H54 (cell line): Measurements from ENCODE around the gene CSTF1.

Experiments used
- DNase-seq: peaks from one replicate; pipeline ENCODE4 v3.0.0; 2011; ENCODE audit warnings: low spot score, mixed read lengths; ENCODE audit not compliant: insufficient read length
- FAIRE-seq: peaks from 3 replicates; lab custom pipeline; 2011; peaks lifted over from hg19 to GRCh38; lab: Jason Lieb, UNC
- POLR2A ChIP-seq: IDR thresholded peaks from 2 replicates; pipeline ENCODE4 v1.6.1; 2011; ENCODE audit warnings: low read depth, mild to moderate bottlenecking, low read length

Gene CSTF1

DNA sequence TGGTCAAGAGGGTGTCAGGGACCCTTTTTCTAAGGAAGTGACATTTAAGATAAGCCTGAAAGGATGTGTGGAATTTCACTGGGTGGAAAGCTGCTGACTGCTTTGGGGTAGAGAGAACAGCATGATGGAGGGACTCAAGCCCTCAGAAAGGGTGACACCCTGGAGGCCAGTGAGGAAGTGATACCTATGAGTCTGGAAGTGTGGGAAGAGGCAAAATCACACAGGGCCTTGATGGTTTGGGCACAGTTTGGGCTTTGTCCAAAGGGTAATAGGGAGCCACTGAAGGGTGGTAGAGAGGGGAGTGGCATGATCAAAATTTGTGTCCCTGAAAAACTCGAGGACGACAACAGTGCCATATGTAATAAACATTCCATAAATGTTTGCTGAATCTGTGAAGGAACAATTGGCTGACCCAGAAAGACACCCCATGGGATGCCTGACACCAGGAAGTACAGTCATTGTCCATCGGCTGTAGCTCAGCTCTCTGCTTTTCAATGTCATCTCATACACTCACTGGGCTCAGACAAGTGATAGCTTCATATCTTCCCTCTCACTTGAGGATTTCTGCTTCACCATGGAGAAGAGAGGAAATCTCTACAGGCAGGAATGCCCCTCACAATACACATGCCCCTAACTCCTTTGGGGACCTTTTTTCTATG, 40.9 kb downstream of the CSTF1 start:
- TF ChIP-seq POLR2A: no peak
- no peak for FAIRE-seq
- no peak for DNase-seq

DNA sequence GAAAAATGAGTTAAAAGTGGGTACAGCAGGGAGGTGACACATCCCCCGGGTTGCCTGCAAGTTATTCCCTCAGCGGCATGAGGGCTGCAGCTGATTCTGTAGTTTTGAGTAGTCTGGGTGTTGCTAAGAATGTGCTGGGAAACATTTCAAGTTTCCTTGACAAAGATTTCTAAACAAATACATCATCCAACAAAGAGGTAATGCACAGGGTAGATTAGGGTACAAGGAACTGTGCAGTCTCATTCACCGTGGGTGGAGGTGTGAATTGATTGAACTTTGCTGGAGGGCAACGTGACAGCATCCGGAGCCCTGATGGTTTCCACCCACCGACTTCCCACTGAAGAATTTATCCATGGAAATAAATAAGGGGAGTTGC, 41.4 kb downstream of the CSTF1 start:
- FAIRE-seq: no peak
- no peak for DNase-seq
- TF ChIP-seq POLR2A: no peak

DNA sequence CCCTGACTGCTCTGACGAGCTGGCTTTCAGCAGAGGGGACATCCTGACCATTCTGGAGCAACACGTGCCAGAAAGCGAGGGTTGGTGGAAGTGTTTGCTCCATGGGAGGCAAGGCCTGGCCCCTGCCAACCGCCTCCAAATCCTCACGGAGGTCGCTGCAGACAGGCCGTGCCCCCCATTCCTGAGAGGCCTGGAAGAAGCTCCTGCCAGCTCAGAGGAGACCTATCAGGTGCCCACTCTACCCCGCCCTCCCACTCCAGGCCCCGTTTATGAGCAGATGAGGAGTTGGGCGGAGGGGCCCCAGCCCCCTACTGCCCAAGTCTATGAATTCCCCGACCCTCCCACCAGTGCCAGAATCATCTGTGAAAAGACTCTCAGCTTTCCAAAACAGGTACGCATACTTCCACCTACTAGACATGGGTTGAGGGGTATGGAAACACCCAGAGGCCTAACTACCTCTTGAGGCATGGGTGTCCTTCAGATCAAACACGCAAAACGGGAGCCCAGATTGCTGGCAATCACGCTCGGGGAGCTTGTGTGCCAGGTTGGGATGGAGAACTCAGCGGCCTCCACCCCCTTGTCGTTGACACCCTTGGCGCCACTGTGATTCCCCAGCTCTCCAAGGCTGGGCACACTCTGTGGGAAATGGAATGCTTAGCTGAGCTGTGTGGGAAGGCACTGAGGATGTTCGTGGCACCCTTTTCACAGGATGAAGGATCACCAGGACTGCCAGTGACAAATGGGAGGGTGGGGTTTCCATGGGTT, 44.9 kb downstream of the CSTF1 start:
- FAIRE-seq: no peak
- TF ChIP-seq POLR2A: no peak

DNA sequence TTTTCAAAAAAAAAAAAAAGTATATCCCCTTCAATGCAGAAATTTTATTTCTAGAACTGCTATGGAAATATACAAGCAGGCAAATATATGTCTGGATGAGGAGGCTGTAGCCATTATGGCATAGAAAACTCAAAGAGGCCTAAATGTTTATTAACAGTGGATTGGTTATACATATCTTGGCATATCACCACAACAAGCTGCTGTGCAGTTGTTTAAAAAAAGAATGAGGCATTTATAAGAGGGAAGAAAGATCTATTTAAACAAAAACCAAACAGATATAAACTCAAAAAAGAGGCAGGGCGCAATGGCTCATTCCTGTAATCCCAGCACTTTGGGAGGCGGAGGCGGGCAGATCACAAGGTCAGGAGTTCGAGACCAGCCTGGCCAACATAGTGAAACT, 45.8 kb downstream of the CSTF1 start:
- no peak for FAIRE-seq
- no peak for TF ChIP-seq POLR2A

More for the DNA sequence above, 44.9 kb downstream of the CSTF1 start:
- DNase-seq: no peak

DNA sequence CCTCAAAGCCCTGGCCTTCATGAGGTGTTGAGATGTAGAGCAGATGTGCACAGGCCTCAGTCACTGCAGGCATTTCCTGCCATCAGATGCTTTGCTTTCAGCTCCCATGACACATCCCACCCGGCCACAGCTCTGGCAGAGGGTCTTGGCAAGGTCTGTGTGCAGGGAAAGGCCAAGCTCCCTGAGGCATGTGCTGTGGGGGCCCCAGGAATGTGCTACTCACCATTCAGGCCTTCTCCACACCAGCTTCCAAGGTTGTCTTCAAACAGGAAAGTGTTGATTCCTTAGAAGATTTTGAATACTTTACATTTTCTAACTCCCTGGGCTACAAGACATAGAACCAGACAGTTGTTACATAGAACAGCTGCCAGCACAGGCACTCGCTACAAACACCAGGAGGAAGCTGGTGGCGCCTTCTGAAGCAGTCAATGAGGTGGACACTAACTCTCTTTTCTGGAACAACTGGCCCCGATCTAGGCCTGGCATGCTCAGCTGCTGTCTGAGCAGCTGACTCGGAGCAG, 47.4 kb downstream of the CSTF1 start:
- DNase-seq (peak; percentile 27), FAIRE-seq (no peak)
- no peak for TF ChIP-seq POLR2A

More for the DNA sequence above, 45.8 kb downstream of the CSTF1 start:
- DNase-seq: no peak

DNA sequence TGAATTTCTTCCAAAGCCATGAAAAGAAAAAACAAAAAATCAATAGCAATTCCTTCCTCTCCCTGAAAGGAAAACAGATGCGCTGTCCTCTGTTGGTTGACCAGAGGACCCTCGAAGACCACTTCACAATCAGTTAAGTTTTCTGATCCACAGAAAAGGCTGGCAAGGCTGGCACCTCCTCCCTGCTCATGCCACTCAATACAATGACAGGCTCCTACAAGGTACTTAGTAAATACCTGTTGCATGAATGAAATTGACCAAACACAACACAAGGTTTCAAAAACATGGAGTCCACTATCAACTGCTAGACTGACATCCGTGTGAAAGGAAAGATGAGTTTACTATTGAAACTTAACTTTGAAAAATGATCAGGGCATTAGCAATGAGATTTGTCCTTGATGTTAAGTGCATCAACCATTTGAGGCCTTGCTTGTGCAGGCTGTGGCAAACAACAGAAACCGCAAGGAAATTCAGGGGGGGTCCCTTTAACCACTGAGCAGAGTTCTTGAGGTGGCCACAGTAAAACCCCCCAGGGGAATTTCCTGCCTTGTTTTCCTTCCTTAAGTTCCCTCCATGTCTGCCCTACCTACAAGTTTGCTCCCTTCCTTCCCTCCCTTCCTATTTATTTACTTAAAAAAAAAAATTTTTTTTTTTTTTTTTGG, 48.0 kb downstream of the CSTF1 start:
- FAIRE-seq: no peak
- DNase-seq: no peak
- no peak for TF ChIP-seq POLR2A

DNA sequence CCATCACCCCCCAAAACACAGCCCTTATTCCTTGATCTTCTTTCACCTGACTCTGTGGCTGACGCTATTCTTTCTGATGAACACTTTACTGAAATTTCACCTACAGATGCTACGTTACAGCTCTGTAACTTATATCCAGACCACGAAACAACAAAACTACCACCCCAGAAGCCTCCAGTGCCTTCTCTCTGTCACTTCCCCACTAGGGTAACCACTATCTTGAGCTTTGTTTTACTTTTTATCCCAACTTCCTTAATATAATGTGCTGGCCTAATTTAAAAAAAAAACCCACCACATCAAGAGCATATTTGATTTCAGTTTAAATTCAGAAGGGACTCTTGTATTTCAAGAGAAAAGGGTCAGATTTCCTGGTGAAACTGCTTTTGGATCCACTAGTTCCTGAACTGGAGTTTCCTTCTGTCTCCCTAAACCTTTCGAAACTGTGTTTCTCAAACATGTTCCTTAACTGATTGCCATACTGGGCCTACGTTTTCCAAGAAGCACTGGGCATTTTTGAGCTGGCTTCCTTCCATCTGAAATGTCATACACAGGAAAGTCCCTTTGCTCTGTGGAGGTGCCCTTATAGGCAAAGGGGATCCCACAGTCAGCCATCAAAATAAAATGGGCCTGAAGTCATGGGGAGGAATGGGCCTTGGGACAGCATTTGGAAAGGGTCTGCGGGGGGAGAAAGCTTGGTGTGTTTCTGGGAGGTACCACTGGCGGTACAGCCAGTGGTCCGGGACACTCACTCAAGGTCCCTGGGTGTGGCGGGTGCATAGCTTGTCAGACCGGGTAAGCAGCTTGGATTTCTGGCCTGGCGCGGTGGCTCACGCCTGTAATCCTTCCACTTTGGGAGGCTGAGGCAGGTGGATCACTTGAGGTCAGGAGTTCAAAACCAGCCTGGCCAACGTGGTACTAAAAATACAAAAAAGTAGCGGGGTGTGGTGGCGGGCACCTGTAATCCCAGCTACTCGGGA, 50.2 kb downstream of the CSTF1 start:
- DNase-seq (no peak), FAIRE-seq (no peak)
- TF ChIP-seq POLR2A: no peak

DNA sequence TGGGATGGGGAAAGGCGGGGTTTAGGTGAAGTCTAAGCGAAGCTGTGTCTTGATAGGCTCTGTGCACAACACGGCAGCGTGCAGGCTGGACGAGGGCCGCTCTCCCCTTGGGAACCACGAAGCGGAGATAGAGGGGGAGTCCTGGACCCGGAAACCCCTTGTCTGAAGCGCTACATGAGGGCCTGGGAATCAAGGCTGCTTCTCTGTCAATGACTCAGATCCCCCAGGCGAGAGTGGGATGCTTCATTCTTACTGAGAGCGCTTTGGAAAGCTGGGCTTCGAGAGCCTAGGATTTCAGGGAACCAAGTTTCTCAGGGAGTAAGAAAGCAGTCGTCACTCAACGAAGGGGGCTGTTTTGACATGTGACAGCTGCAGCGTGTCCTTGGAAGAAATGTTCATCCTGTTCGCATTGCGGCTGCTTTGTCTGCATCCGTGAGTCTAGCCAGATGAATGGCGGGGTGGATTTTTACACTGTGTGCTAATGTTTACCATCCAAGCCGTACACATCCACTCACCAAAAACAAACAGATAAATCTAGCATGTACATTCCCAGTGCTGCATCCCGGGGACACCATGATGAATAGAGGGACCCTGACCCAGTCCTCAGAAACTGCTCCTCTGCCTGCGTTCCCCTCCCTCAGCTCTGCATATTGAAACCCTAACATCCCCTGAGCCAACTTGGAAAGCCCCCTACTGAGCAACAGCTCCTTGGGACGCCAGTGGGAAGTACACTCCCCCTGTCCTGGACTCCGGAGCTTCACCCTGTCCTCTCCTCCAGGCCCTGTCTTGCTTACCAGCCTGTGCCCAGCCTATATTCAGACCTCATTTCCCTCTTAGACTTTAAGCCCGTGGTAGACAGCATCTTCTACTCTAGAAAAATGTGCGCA, 51.5 kb downstream of the CSTF1 start:
- no peak for FAIRE-seq
- no peak for DNase-seq
- no peak for TF ChIP-seq POLR2A

DNA sequence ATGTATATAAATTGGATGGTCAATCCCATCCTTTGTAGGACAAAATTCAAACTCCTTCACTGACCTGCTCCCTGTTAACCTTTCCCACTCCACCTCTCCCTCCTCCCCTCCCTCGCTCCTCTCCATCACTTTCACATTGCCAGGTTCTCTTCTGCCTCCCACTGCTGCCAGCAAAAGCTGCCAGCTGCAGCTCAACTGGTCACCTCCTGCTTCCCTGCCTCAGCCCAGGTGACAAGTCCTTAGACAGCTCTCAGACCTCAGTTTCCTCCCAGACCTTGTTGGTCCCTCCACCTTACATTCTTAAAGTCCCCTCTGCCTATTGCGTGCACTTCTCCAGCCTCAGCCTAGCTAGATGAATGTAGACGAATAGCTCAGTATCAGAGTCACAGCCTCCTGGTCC, 52.7 kb downstream of the CSTF1 start:
- no peak for TF ChIP-seq POLR2A
- FAIRE-seq (no peak), DNase-seq (no peak)

DNA sequence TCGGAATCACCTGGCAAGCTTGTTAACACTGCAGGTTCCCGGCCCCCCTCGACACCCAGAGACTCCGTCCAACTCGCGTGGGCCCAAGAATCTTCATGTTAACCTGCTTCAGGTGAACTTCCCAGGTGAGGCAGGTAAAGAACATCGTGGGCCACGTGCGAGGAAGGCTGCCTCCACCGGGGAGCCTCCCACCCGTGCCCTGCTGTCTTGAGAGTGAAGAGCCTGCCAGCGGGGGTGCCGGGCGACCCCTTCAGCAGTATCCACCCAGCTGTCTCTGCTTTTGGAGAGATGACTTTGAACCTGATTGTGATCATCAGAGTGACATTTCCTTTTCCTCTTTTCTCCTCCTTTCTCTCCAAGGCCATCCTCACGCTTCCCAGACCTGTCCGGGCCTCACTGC, 53.1 kb downstream of the CSTF1 start:
- TF ChIP-seq POLR2A: no peak
- FAIRE-seq: no peak
- no peak for DNase-seq

DNA sequence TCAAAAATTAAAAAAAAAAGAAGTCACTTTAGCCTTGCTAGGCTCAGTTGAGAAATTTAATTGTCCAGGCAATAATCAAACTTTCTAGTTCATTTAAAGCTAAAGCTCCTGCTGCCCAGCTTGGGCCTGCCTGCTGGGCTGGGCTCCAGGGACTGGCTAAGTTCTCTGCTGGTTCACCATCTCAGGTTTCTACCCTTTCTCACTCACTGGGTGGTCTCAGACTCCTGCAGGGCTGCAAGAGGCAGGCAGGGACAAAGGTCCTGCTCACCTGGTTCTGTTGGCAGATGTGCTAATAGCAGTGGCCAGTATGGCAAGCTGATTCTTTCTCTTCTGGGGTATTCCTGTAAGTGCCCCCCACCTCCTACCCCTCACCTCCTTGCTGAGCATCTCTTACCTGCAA, 54.8 kb downstream of the CSTF1 start:
- no peak for FAIRE-seq
- no peak for TF ChIP-seq POLR2A
- no peak for DNase-seq

DNA sequence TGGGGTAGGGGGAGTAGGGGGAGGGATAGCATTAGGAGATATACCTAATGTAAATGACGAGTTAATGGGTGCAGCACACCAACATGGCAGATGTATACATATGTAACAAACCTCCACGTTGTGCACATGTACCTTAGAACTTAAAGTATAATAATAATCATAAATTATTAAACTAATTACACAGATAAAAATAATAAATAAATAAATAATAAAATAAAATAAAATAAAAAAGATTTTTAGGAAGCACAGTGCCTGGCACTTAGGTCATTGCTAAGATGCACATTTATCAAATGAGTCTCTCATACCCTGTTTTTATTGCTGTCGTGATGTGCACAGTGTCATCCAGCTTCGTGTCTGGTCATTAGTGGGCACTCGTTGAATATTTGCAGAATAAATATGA, 57.0 kb downstream of the CSTF1 start:
- TF ChIP-seq POLR2A: no peak
- DNase-seq (no peak), FAIRE-seq (no peak)
